Tibial artery (tissue), 4 donors: ENCODE data around the gene ARRDC1.

Source experiments
- DNase-seq, 2 donors: peaks; one replicate each; pipeline ENCODE4 v3.0.0-alpha.2; 2019
- H3K27ac ChIP-seq, 2 donors: fragments of 200-600 bp; sonication (generic) in 1 of 2; 1 replicate in 1 of 2; 2 replicates in 1 of 2; pipeline ENCODE4 v1.5.1; 2018 to 2019; ENCODE audit warnings: mild to moderate bottlenecking in 1 of 2
- H3K27me3 ChIP-seq, 2 donors: fragments of 200-600 bp; sonication (generic) in 1 of 2; one replicate each; pipeline versions ENCODE4 v1.5.1 to v1.6.0; 2016 to 2019
- H3K36me3 ChIP-seq, 3 donors: fragments of 200-600 bp; sonication (generic) in 2 of 3; one replicate each; pipeline ENCODE4 v1.5.1; 2016 to 2019; ENCODE audit warnings: mild to moderate bottlenecking in 2 of 3
- H3K4me1 ChIP-seq, 4 donors: fragments of 200-600 bp; sonication (generic) in 2 of 4; 1 replicate in 3 of 4; 2 replicates in 1 of 4; pipeline ENCODE4 v1.5.1; 2016 to 2019
- H3K4me3 ChIP-seq, 2 donors: fragments of 200-600 bp; sonication (generic) in 1 of 2; 1 replicate in 1 of 2; 2 replicates in 1 of 2; pipeline ENCODE4 v1.5.1; 2018 to 2019; ENCODE audit warnings: mild to moderate bottlenecking in 2 of 2
- H3K9me3 ChIP-seq, 3 donors: fragments of 200-600 bp; sonication (generic) in 1 of 3; one replicate each; pipeline ENCODE4 v1.5.1; 2016 to 2019
- intact Hi-C: fragments of 100-400 bp; cut with DNase I; formaldehyde crosslinking; loops from one replicate; pipeline ENCODE4 v1.15.0; 2023; ENCODE audit warnings: low total_unique reads
- TF ChIP-seq, protein P1 (sequence below), 2 experiments: fragments of 200-600 bp in 1 of 2; fragments of 450-650 bp in 1 of 2; IDR thresholded peaks; one replicate each; pipeline ENCODE4 v1.5.1; 2017 to 2019; ENCODE audit warnings: antibody characterized with exemption in 2 of 2, mild to moderate bottlenecking in 1 of 2, moderate library complexity in 1 of 2

The ARRDC1 gene

DNA sequence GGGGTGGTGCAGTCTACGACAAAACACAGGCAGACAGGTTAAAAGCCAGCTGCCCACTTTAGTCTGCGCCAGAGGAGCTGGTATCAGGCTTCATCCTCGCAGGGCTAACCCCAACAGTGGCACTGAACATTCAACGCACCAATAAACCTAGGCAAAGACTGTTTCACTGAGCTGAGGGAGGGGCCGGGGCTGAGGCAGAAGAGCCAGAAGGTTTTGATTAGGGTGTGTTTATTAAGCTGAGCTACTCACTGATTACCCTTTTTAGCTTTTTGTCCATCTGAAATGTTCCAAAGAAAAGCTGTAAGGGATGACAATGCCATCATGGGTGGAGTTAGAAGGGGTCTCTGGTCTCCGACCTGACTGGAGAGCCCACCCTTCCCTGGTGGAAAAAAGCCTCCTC is 16.6 kb upstream of the ARRDC1 start:
- peak overlapping the region; percentile 66 to 91 for H3K4me3 ChIP-seq
- TF ChIP-seq, protein P1, sequence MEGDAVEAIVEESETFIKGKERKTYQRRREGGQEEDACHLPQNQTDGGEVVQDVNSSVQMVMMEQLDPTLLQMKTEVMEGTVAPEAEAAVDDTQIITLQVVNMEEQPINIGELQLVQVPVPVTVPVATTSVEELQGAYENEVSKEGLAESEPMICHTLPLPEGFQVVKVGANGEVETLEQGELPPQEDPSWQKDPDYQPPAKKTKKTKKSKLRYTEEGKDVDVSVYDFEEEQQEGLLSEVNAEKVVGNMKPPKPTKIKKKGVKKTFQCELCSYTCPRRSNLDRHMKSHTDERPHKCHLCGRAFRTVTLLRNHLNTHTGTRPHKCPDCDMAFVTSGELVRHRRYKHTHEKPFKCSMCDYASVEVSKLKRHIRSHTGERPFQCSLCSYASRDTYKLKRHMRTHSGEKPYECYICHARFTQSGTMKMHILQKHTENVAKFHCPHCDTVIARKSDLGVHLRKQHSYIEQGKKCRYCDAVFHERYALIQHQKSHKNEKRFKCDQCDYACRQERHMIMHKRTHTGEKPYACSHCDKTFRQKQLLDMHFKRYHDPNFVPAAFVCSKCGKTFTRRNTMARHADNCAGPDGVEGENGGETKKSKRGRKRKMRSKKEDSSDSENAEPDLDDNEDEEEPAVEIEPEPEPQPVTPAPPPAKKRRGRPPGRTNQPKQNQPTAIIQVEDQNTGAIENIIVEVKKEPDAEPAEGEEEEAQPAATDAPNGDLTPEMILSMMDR (IDR thresholded peaks at IDR 0.05) = no peak
- intact Hi-C loops = no loop called here
- no peak overlapping the region for H3K27ac ChIP-seq
- H3K36me3 ChIP-seq = peaks cover 9 to 49% (median 27%) of the 10 kb centered on the region in 3 donors
- DNase-seq = no peak
- no peaks in the 10 kb centered on the region for H3K27me3 ChIP-seq
- H3K9me3 ChIP-seq = no peaks in the 10 kb centered on the region
- peaks cover 0 to 21% (median 16%) of the 10 kb centered on the region in 4 donors for H3K4me1 ChIP-seq

DNA sequence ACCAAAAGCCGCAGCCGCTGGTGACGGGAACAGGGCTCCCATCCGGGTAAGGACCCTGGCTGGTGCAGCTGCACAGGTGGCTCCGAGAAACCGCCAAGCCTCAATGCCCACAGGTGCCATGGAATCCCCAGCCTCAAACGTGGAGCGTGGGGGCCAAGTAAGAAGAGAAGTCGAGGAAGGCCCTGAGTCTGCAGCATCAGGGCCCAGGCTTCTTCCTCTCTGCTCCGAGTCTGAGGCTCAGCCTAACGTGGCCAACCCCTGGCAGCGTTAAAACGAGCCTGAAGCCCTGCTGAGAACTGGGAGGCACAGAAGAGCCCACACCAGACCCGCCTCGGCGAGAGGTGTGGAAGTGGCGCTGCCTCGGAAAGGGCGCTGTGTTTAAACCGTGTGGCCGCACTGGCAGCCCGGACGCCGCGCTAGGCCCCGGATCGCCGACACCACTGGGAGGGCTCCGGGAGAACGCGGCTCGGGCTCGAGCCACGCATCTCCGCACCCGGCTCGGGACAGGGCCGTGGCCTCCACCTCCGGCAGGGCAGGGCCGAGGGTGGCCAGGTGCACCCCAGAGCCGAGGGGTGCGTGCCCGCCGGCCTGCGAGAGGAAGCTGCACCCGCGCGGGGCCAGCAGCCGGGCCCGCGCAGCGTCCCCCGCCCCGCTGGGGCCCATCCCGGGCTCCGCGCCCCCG is 15.9 kb upstream of the ARRDC1 start:
- DNase-seq = no peak
- no peaks in the 10 kb centered on the region for H3K27me3 ChIP-seq
- TF ChIP-seq, protein P1 (IDR thresholded peaks at IDR 0.05) = no peak

DNA sequence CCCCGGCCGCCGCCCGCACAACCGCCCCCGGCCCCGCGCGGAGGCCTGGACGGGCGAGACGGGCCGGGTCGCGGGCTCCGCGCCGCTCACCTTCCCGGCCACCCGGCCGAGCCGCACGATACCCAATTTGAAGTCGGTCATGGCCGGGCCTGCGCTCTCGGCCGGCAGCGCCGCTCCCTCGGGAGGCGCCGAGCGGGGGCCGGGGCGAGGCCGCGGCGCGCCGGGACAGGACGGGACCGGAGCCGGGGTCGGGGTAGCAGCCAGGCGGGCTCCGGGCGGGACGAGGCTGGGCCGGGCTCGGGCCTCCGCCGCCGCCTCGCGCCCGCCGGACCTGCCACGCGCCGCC is 15.4 kb upstream of the ARRDC1 start:
- H3K9me3 ChIP-seq = no peaks in the 10 kb centered on the region
- peak overlapping the region in 1 of 2 donors; percentile 63 for H3K27ac ChIP-seq
- H3K27me3 ChIP-seq = no peaks in the 10 kb centered on the region
- TF ChIP-seq, protein P1 (IDR thresholded peaks at IDR 0.05) = no peak
- intact Hi-C loops = no loop called here
- peak overlapping the region; percentile 66 to 91 for H3K4me3 ChIP-seq
- H3K4me1 ChIP-seq = peaks cover 0 to 21% (median 16%) of the 10 kb centered on the region in 4 donors
- peaks cover 9 to 37% (median 20%) of the 10 kb centered on the region in 3 donors for H3K36me3 ChIP-seq
- DNase-seq = no peak

More for the DNA sequence above, 15.9 kb upstream of the ARRDC1 start:
- Histone ChIP-seq H3K27ac (peak overlapping the region; percentile 28 to 63), H3K4me3 (peak overlapping the region; percentile 66 to 91), H3K4me1 (peaks cover 0 to 21% (median 16%) of the 10 kb centered on the region in 4 donors), H3K36me3 (peaks cover 9 to 42% (median 20%) of the 10 kb centered on the region in 3 donors), H3K9me3 (no peaks in the 10 kb centered on the region)
- intact Hi-C loops = no loop called here

DNA sequence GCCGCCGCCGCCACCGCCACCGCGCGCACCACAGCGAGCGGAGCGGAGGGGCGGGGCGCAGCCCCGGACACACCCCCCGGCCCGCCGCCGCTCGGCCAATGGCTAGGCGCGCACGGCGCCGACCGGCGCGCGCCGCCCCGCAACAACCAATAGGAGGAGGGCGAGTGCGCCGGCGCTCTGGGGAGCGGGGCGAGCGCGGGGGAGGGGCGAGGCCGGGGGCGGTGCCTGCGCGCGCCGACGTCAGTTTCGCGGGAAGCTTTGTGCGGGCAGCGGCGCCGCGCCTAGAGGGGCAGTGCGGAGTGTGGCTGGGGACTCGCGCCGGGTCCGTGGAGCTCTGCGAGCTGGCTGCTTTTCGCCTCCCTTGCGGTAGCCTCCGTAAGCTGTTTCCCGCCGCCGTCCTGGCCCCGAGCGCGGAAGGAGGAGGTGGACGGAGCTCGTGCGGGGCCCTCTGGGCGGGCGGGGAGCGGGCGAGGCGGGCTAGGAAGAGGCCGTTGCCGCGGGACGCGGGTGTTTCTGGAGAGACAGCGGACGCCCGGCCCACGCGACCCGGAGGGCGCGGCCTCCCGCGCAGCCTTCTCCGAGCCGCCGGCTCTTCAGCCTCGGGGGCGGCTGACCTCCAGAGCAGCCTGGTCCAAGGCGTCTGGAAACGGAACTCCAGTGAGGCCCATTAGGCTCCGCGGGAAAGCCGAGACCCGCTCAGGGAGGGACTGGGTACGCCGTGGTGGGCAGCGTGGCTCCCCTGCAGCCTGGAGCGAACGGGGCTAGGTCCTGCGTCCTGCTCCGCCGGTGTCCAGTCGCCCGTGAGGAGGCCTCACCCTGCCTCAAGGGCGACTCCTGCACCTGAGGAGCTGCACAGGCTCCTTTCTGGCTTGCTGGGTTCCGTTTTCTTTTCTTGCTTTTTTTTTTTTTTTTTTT is 14.8 kb upstream of the ARRDC1 start, which contains the start of gene ZMYND19:
TSS of gene ZMYND19 (minus strand) at position 44 of the 915 bp plus-strand sequence. CDS start 249 bp downstream, outside the sequence.
- no peaks in the 10 kb centered on the region for H3K9me3 ChIP-seq
- peaks cover 0 to 21% (median 16%) of the 10 kb centered on the region in 4 donors for H3K4me1 ChIP-seq
- TF ChIP-seq, protein P1 (IDR thresholded peaks at IDR 0.05) = peak in 1 of 2 experiments; percentile 8
- no peaks in the 10 kb centered on the region for H3K27me3 ChIP-seq
- H3K27ac ChIP-seq = peak within 1 kb of the TSS; percentile 63 to 66
- intact Hi-C loops = no loop called here
- H3K4me3 ChIP-seq = peak within 1 kb of the TSS; percentile 66 to 91
- H3K36me3 ChIP-seq = peaks cover 9 to 30% (median 19%) of the 10 kb centered on the region in 3 donors
- DNase-seq = peak; percentile 83 to 92

DNA sequence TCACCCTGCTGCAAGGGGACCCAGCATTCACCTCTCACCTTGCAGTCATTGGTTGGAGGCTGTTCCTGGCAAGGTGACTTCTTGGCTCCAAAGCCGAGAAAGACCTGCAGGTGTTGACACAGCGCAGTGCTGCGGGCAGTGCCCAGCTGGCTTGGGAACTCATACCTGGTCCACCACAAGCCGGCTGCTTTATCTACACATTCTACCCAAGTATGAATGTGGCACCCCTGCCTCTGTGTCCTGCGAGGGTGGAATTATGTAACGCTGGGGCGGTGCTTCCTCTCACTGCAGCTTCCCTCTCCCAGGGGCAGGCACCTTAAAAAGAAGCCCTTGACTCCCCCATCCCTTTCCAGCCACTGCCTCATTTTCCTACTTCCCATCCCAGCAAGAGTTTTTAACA is 12.7 kb upstream of the ARRDC1 start:
- H3K36me3 ChIP-seq = peaks cover 0 to 10% (median 0%) of the 10 kb centered on the region in 3 donors
- intact Hi-C loops = no loop called here
- no peak overlapping the region for H3K27ac ChIP-seq
- H3K4me3 ChIP-seq = no peak overlapping the region
- TF ChIP-seq, protein P1 (IDR thresholded peaks at IDR 0.05) = no peak
- no peaks in the 10 kb centered on the region for H3K9me3 ChIP-seq
- H3K27me3 ChIP-seq = no peaks in the 10 kb centered on the region
- H3K4me1 ChIP-seq = peaks cover 0 to 21% (median 16%) of the 10 kb centered on the region in 4 donors
- DNase-seq = no peak
